Upper lobe of right lung (tissue), 1 donor: ENCODE data around the gene ITGAE. TPM values are rescaled to one million over a fixed set of nuclear protein-coding genes. Genes with fewer than 3 reads are reported as not detected.
"Not testable (repeated sequence)": the region's sequence is repeated elsewhere in the genome, so short reads cannot be mapped to it uniquely, and the experiment has no call there.

Experiments
- ATAC-seq: fragments of 200-7000 bp; cut with Tn5 transposase; one replicate; pipeline ENCODE4 v1.9.1; 2020; ENCODE audit warnings: mild to moderate bottlenecking, moderate library complexity
- DNase-seq: peaks from one replicate; pipeline ENCODE4 v3.0.0-alpha.2; 2020
- H3K27ac ChIP-seq: fragments of 200-600 bp; one replicate; pipeline ENCODE4 v1.8.0; 2022
- H3K27me3 ChIP-seq: fragments of 200-600 bp; one replicate; pipeline ENCODE4 v1.8.0; 2022; ENCODE audit warnings: mild to moderate bottlenecking
- H3K36me3 ChIP-seq: fragments of 200-600 bp; one replicate; pipeline ENCODE4 v1.8.0; 2022
- H3K4me1 ChIP-seq: fragments of 200-600 bp; one replicate; pipeline ENCODE4 v1.8.0; 2022
- H3K4me3 ChIP-seq: fragments of 200-600 bp; one replicate; pipeline ENCODE4 v1.8.0; 2022; ENCODE audit warnings: mild to moderate bottlenecking
- H3K9me3 ChIP-seq: fragments of 200-600 bp; one replicate; pipeline ENCODE4 v1.8.0; 2022
- intact Hi-C: fragments of 100-400 bp; cut with DNase I; formaldehyde crosslinking; loops from one replicate; pipeline ENCODE4 v1.11.0; 2022
- total RNA-seq: library from RNA; stranded (reverse); fragmentation: NEBNext Ultra II Directional; extraction: Animal tissue kit (Norgen Biotek cat#: 25700); gene quantifications from one replicate; pipeline ENCODE4 v1.2.1, GENCODE V29; 2021
- TF ChIP-seq, protein P1 (sequence below): fragments of 200-600 bp; IDR thresholded peaks from one replicate; pipeline ENCODE4 v1.8.0; 2022; ENCODE audit warnings: antibody characterized with exemption
- donor health status: DM: no; HTN: yes; CAD: no; lungs with severe emphysema.

Gene ITGAE
- total RNA-seq, 1 donor from 2014 or later = 24.2 TPM

DNA sequence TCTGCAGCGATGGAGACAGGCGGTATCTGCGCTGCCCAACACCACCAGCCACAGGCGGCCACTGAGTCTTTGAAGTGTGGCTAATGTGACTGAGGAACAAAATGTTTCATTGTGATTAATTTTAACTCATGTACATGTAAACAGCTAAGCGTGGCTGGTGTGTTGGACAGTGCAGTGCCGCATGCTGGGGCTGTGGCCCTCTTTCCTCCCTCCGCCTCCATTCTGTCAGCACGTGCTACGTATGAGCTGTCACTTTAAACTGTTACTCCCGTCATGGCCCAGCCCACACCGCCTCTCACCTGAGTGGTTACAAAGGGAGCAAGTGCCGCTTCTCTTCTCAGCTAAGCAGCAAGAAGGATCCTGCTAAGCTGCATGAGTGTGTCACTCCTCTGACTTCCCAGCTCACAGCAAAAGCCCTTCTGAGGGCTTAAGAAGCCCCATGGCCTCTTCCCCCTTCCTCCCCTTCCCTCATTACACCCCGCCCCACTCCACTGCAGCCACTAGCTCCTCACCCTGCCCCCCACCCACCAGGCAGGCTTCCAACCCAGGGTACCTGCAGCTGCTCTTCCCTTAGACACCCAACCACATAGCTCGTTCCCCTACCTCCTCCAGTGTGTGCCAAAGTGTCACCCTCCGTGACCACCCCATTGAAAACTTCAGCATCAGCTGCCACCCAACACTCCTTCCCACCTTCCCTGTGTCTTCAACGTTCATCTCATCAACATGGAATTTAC is 62.3 kb downstream of the ITGAE start:
- DNase-seq = peak; percentile 78
- ATAC-seq = peak; percentile 80
- H3K27ac ChIP-seq = peak overlapping the region; percentile 12

DNA sequence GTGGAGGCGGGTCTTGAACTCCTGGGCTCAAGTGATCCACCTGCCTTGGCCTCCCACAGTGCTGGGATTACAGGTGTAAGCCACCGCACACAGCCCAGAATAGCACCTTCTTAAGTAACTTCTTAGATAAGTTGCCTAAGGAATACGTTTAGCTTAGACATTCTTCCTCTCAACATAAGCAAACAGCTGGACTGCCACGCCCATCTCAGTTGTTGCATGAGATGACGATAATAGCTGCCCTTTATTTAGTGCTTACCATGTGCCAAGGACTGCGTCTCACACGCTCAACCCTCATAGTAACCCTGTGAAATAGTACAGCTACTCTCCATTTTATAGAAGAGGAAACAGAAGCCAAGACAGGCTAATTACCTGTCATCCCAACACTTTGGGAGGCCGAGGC is 65.5 kb downstream of the ITGAE start:
- H3K36me3 ChIP-seq = no peaks in the 10 kb centered on the region
- H3K4me1 ChIP-seq = peaks cover 11% of the 10 kb centered on the region
- DNase-seq (no peak), ATAC-seq (no peak)
- TF ChIP-seq, protein P1, sequence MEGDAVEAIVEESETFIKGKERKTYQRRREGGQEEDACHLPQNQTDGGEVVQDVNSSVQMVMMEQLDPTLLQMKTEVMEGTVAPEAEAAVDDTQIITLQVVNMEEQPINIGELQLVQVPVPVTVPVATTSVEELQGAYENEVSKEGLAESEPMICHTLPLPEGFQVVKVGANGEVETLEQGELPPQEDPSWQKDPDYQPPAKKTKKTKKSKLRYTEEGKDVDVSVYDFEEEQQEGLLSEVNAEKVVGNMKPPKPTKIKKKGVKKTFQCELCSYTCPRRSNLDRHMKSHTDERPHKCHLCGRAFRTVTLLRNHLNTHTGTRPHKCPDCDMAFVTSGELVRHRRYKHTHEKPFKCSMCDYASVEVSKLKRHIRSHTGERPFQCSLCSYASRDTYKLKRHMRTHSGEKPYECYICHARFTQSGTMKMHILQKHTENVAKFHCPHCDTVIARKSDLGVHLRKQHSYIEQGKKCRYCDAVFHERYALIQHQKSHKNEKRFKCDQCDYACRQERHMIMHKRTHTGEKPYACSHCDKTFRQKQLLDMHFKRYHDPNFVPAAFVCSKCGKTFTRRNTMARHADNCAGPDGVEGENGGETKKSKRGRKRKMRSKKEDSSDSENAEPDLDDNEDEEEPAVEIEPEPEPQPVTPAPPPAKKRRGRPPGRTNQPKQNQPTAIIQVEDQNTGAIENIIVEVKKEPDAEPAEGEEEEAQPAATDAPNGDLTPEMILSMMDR = no peak
- H3K4me3 ChIP-seq = no peak overlapping the region
- intact Hi-C loops = no loop called here
- no peak overlapping the region for H3K27ac ChIP-seq
- no peaks in the 10 kb centered on the region for H3K9me3 ChIP-seq
- H3K27me3 ChIP-seq = no peaks in the 10 kb centered on the region

More for the DNA sequence above, 62.3 kb downstream of the ITGAE start:
- no peaks in the 10 kb centered on the region for H3K27me3 ChIP-seq
- no peaks in the 10 kb centered on the region for H3K9me3 ChIP-seq
- intact Hi-C loops = no loop called here
- TF ChIP-seq, protein P1 = no peak
- peaks cover 11% of the 10 kb centered on the region for H3K4me1 ChIP-seq
- peak overlapping the region; percentile 27 for H3K4me3 ChIP-seq
- no peaks in the 10 kb centered on the region for H3K36me3 ChIP-seq

DNA sequence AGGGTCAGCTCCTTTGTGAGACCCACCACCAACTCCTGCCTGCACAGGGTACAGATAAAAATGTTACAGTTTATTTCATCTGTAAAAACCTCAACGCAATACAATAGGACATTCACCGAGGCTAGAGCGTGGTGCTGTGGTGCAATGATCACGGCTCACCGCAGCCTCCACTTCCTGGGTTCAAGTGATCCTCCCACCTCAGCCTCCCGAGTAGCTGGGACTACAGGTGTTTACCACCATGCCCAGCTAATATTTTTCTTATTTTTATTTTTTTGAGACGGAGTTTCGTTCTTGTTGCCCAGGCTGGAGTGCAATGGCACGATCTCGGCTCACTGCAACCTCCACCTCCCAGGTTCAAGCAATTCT is 66.1 kb downstream of the ITGAE start:
- intact Hi-C loops = not testable (repeated sequence)

DNA sequence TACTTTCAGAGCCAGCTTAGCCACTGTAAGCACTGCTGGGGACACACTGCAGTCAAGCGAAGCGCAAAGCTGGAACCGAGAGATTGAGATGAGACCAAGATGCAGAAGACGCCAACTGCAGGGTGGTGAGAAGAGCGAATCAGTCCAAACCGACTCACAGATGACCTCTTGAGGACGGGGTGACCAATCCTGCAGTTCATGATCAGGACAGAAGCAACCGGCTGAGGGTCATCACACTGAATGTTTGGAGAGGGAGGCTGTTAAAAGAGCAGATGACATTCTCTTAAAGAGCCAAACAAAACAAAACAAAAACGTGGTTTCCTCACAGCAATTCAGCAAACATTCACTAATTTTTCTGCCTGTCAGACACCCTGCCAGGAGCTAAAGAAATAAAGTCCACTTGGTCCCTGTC is 68.8 kb downstream of the ITGAE start:
- H3K9me3 ChIP-seq = no peaks in the 10 kb centered on the region
- H3K27ac ChIP-seq = no peak overlapping the region
- intact Hi-C loops = no loop called here
- no peaks in the 10 kb centered on the region for H3K27me3 ChIP-seq
- no peak overlapping the region for H3K4me3 ChIP-seq
- H3K4me1 ChIP-seq = no peaks in the 10 kb centered on the region
- TF ChIP-seq, protein P1 = no peak
- no peaks in the 10 kb centered on the region for H3K36me3 ChIP-seq
- no peak for DNase-seq
- peak; percentile 42 for ATAC-seq

More for the DNA sequence above, 66.1 kb downstream of the ITGAE start:
- not testable (repeated sequence) for DNase-seq, H3K36me3 ChIP-seq, ATAC-seq, H3K4me3 ChIP-seq, H3K27ac ChIP-seq, H3K27me3 ChIP-seq, H3K9me3 ChIP-seq
- peaks cover 11% of the 10 kb centered on the region for H3K4me1 ChIP-seq

DNA sequence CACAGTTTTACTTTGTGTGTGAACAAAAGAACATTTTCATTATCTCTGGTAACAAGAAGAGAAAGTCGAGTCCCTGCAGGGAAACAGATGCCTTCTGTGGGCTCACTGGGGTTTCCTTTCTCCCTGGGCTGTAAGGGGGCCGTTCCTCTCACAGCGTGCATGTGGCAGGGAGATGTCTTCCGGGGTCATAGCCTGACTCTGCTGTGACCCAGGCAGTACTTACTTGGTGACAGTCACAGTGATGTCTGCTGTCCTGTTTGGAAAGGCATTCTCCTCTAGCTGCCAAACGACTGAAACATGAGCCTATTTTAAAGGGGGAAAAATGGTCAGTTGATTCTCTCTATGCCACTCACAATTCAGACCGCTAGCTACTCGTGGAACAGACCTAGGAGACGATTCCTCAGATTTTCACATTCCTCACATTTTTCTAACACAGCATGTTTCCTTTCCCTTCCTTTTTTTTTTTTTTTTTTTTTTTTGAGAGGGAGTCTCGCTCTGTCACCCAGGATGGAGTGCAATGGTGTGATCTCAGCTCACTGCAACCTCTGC is 70.0 kb downstream of the ITGAE start:
- Histone ChIP-seq H3K27ac (no peak overlapping the region), H3K9me3 (no peaks in the 10 kb centered on the region), H3K4me1 (no peaks in the 10 kb centered on the region), H3K4me3 (no peak overlapping the region), H3K36me3 (no peaks in the 10 kb centered on the region), H3K27me3 (no peaks in the 10 kb centered on the region)
- DNase-seq (no peak), ATAC-seq (no peak)
- intact Hi-C loops = no loop called here
- TF ChIP-seq, protein P1 = no peak

DNA sequence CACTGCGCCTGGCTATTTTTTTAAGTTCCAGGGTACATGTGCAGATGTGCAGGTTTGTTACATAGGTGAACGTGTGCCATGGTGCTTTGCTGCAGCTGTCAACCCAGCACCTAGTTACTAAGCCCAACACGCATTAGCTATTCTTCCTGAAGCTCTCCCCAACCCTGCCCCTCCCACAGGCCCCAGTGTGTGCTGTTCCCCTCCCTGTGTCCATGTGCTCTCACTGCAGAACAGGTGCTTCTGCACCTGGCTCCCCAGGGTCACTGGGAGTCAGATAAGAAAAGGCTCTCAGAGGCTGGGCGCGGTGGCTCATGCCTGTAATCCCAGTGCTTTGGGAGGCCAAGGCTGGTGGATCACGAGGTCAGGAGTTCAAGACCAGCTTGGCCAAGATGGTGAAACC is 71.1 kb downstream of the ITGAE start:
- no peaks in the 10 kb centered on the region for H3K36me3 ChIP-seq
- no peak overlapping the region for H3K27ac ChIP-seq
- no peak for ATAC-seq
- H3K4me1 ChIP-seq = no peaks in the 10 kb centered on the region
- DNase-seq = no peak
- TF ChIP-seq, protein P1 = no peak
- intact Hi-C loops = no loop called here
- H3K4me3 ChIP-seq = no peak overlapping the region
- H3K9me3 ChIP-seq = no peaks in the 10 kb centered on the region
- no peaks in the 10 kb centered on the region for H3K27me3 ChIP-seq

DNA sequence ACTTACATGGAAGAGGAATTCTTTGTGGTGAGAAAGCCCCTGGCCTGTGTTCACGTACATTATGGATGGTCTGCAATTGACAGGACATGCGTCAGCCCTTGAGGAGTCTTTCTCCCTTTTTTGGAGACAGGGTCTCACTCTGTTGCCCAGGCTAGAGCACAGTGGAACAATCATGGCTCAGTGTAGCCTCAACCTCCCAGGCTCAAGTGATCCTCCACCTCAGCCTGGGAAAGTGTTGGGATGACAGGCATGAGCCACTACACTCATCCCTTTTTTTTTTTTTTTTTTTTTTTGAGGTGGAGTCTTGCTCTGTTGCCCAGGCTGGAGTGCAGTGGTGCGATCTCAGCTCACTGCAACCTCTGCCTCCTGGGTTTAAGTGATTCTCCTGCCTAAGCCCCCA is 72.9 kb downstream of the ITGAE start:
- H3K4me1 ChIP-seq, ATAC-seq, H3K36me3 ChIP-seq, H3K9me3 ChIP-seq, H3K27ac ChIP-seq, DNase-seq, intact Hi-C loops, H3K27me3 ChIP-seq, H3K4me3 ChIP-seq: not testable (repeated sequence)
